Activated CD4-positive, alpha-beta T cell treated with anti-CD3 and anti-CD28 coated beads, Interleukin-2, amount 10 ng/mL, durations not matched to agents 24 days and 14 days (primary cell): ENCODE measurements around the gene ING2. TPM values are rescaled to one million over a fixed set of nuclear protein-coding genes. Genes with fewer than 3 reads are reported as not detected.
"Not testable (repeated sequence)": the region's sequence is repeated elsewhere in the genome, so short reads cannot be mapped to it uniquely, and the experiment has no call there.

ENCODE experiments used
- DNase-seq: peaks from one replicate; pipeline ENCODE4 v3.0.0; 2022
- H3K27ac Mint-ChIP-seq: one replicate; pipeline ENCODE4 v1.8.0; 2022; ENCODE audit warnings: mild to moderate bottlenecking, mixed read lengths
- H3K27me3 Mint-ChIP-seq: one replicate; pipeline ENCODE4 v1.8.0; 2022; ENCODE audit warnings: mixed read lengths
- H3K36me3 Mint-ChIP-seq: one replicate; pipeline ENCODE4 v1.8.0; 2022; ENCODE audit warnings: low read depth, mild to moderate bottlenecking, mixed read lengths
- H3K4me1 Mint-ChIP-seq: one replicate; pipeline ENCODE4 v1.8.0; 2021; ENCODE audit warnings: mixed read lengths
- H3K4me3 Mint-ChIP-seq: one replicate; pipeline ENCODE4 v1.8.0; 2022; ENCODE audit warnings: mild to moderate bottlenecking, moderate library complexity, mixed read lengths
- H3K9me3 Mint-ChIP-seq: one replicate; pipeline ENCODE4 v1.8.0; 2021; ENCODE audit warnings: mixed read lengths
- intact Hi-C: fragments of 100-400 bp; cut with micrococcal nuclease; formaldehyde crosslinking; loops from one replicate; pipeline ENCODE4 v1.15.1; 2023
- total RNA-seq: library from RNA; stranded (reverse); gene quantifications from 2 replicates; pipeline ENCODE4 v1.2.3, GENCODE V29; 2022

The ING2 gene
- total RNA-seq, 1 donor from 2014 or later, result 13.5 TPM

DNA sequence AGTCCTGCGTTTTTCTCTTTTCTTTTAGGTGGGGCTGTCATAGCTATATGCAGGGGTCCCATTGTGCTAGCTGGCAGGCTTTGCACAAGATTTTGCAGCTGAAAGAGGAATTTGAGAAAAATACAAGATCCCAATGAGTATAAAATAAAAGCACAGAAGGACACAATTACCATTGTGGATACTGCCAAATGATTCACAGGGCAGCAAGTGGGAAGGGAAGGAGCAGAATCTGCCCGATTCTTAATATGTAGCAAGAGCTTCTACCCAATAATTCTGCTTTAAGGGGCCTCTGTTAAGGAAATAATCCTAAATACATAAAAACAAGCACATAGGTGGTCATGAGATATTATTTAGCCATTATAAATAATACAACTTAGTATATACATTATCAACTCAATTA is 25.9 kb upstream of the ING2 start:
- H3K9me3 Mint-ChIP-seq, result no peaks in the 10 kb centered on the region
- no peak overlapping the region for H3K27ac Mint-ChIP-seq
- H3K27me3 Mint-ChIP-seq, result peaks cover 2% of the 10 kb centered on the region
- no peaks in the 10 kb centered on the region for H3K36me3 Mint-ChIP-seq
- no peaks in the 10 kb centered on the region for H3K4me1 Mint-ChIP-seq
- H3K4me3 Mint-ChIP-seq, result no peak overlapping the region
- DNase-seq, result no peak
- intact Hi-C loops, result loop anchor here (10.0 kb wide), 1 partner anchor 686 kb away; no protein-coding TSS in a partner anchor

DNA sequence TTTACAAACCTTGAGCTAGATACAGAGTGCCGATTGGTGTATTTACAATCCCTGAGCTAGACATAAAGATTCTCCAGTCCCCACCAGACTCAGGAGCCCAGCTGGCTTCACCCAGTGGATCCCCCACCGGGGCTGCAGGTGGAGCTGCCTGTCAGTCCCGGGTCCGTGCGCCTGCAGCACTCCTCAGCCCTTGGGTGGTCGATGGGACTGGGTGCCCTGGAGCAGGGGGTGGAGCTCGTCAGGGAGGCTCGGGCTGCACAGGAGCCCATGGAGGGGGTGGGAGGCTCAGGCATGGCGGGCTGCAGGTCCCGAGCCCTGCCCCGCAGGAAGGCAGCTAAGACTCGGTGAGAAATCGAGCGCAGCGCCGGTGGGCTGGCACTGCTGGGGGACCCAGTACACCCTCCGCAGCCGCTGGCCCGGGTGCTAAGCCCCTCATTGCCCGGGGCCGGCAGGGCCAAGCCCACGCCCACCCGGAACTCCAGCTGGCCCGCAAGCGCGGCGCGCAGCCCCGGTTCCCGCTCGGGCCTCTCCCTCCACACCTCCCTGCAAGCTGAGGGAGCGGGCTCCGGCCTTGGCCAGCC is 22.3 kb upstream of the ING2 start:
- H3K4me1 Mint-ChIP-seq, H3K27me3 Mint-ChIP-seq, H3K4me3 Mint-ChIP-seq, H3K27ac Mint-ChIP-seq, H3K36me3 Mint-ChIP-seq, DNase-seq, intact Hi-C loops, H3K9me3 Mint-ChIP-seq: not testable (repeated sequence)

DNA sequence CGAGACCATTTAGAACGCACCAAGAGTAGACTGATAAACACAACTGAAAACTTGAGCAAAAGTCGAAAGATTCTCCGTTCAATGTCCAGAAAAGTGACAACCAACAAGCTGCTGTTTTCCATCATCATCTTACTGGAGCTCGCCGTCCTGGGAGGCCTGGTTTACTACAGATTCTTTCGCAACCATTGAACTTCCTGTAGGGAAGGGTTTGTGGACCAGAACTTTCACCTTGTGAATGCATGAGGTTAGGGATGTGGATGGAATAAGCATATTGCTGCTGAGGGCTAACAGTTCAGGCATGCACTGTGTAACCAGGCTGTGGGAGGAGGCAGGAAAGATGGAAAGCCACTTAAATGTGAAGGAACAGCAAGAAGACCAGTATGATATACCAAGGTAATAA is 20.9 kb upstream of the ING2 start:
- no peaks in the 10 kb centered on the region for H3K9me3 Mint-ChIP-seq
- H3K27me3 Mint-ChIP-seq, result no peaks in the 10 kb centered on the region
- intact Hi-C loops, result no loop called here
- no peaks in the 10 kb centered on the region for H3K36me3 Mint-ChIP-seq
- no peak overlapping the region for H3K4me3 Mint-ChIP-seq
- H3K27ac Mint-ChIP-seq, result no peak overlapping the region
- no peaks in the 10 kb centered on the region for H3K4me1 Mint-ChIP-seq
- DNase-seq, result no peak

DNA sequence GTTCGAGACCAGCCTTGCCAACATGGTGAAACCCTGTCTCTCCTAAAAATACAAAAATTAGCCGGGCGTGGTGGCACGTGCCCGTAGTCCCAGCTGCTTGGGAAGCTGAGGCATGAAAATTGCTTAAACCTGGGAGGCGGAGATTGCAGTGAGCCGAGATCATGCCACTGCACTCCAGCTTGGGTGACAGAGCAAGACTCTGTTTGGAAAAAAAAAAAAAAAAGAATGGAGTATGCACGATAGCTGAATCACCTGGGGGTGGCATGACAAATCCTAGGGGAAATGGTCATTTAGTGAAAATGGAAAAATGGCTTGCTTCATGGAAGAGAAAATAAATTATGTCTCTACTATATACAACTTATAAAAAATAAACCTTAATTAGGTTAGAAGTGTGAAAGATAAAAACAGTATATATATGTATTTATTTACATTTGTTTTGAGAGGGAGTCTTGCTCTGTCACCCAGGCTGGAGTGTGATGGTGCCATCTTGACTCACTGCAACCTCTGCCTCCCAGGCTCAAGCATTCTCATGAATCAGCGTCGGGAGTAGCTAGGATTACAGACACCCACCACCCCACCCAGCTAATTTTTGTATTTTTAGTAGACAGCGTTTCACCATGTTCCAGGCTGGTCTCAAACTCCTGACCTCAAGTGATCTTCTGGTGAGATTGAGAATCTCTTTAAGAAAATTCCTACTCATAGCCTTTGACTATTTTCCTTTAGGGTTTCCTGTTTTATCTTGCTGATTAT is 19.3 kb upstream of the ING2 start:
- Mint-ChIP-seq H3K4me1 (no peaks in the 10 kb centered on the region), H3K27me3 (no peaks in the 10 kb centered on the region), H3K36me3 (no peaks in the 10 kb centered on the region), H3K9me3 (no peaks in the 10 kb centered on the region), H3K27ac (no peak overlapping the region), H3K4me3 (no peak overlapping the region)
- DNase-seq, result no peak
- intact Hi-C loops, result no loop called here

DNA sequence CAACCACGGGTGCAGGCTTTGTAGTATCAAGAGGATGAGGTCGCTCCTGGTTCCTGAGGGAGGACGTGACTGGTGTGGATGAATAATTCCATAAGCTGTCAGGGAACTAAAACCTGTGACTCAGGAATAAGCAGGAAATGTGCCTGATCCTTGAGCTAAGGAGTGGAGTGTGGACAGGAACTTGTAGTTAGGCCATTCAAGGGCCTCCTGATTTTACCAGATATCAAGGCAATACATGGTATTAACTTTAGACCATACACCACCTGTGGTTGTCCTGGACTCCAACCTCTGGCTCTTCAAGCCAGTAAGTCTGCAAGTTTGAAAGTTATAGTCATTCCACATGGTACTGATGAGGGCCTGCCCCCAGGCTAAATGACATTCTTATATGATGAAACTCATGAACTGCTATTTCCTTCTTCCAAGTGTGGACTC is 12.1 kb upstream of the ING2 start:
- intact Hi-C loops, result no loop called here
- Mint-ChIP-seq H3K27ac (no peak overlapping the region), H3K27me3 (no peaks in the 10 kb centered on the region), H3K36me3 (peaks cover 21% of the 10 kb centered on the region), H3K4me3 (no peak overlapping the region), H3K4me1 (no peaks in the 10 kb centered on the region), H3K9me3 (no peaks in the 10 kb centered on the region)
- DNase-seq, result no peak

DNA sequence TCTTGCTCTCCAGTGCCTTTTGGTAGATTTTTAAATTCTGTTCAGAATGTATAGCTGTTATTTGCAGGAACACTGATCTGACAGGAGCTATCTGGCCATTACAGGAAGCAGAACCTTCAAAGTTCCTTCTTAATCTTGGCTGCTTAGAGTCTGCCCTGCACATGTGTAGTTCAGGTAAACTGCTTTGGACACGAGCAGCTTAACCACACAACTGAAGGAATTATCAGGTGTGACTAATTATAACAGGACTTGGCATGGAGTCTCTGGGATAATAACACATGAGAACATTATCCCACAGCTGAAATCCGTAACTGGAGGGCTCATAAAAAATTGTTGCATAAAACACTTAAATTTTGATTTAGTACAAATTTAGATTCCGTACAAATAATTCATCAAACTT is 11.6 kb upstream of the ING2 start:
- intact Hi-C loops, result no loop called here
- Mint-ChIP-seq H3K27ac (no peak overlapping the region), H3K36me3 (peaks cover 21% of the 10 kb centered on the region), H3K27me3 (no peaks in the 10 kb centered on the region), H3K4me3 (no peak overlapping the region), H3K4me1 (no peaks in the 10 kb centered on the region), H3K9me3 (no peaks in the 10 kb centered on the region)
- DNase-seq, result no peak

DNA sequence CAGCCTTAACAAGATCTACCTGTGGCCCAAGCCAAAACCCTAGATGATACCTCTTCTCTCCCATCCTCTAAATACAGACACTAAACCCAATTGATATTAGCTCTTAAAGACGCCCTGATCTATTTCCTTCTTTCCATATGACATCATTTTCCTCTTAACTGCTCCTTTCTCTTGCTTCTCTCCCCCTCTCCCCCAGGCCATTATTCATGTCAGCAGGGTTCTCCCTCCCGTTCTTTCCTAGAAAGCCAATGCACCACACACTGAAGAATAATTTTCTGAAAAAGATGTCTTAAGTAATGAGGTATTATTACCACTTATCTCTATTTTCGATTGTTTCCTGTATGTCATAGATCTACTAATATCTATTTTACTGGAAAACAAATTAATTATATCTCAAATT is 9.7 kb upstream of the ING2 start:
- no peak overlapping the region for H3K27ac Mint-ChIP-seq
- intact Hi-C loops, result no loop called here

DNA sequence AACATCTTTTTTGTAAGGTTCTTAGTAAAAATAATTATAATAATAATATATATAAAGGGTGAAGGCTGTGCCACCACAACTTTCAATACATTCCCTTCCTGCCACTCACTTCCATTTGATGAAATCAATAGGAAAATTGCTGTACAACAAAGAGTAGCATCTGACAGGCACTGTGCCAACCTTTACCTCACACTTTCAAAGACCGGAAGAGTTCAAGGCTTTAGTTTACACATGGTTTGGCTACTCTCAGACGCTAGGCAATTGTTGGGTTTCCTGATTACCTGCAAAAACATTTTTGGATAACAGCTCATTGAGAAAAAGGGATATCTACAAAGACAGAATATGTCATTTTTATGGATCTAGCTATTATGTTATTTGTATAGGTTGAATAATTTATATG is 5.5 kb upstream of the ING2 start:
- Mint-ChIP-seq H3K27ac (no peak overlapping the region), H3K36me3 (peaks cover 9% of the 10 kb centered on the region), H3K4me1 (peaks cover 18% of the 10 kb centered on the region), H3K9me3 (no peaks in the 10 kb centered on the region), H3K27me3 (no peaks in the 10 kb centered on the region), H3K4me3 (no peak overlapping the region)
- intact Hi-C loops, result no loop called here
- DNase-seq, result no peak

More for the DNA sequence above, 9.7 kb upstream of the ING2 start:
- Mint-ChIP-seq H3K27me3 (no peaks in the 10 kb centered on the region), H3K4me3 (no peak overlapping the region), H3K36me3 (peaks cover 21% of the 10 kb centered on the region), H3K4me1 (peaks cover 5% of the 10 kb centered on the region), H3K9me3 (no peaks in the 10 kb centered on the region)
- DNase-seq, result no peak

DNA sequence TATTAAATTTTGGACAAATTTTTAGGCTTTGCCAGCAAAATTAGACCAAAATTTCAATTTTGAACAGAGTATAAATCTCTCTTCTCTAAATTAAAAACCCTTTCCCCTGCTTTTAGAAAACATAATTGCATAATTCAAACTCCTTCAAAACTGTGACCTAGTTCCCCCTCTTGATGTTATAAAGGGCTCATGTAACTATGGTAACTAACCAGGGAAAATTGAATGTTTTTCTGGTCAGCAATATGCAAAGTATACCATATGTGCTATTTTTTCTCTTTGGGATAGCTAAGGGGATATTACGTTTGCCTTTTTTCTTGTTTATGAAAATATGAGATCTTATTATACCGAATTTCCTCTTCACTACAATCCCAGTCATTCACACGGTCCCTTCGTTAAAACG is 5.1 kb upstream of the ING2 start:
- Mint-ChIP-seq H3K36me3 (peaks cover 9% of the 10 kb centered on the region), H3K4me3 (no peak overlapping the region), H3K27me3 (no peaks in the 10 kb centered on the region), H3K27ac (no peak overlapping the region), H3K9me3 (no peaks in the 10 kb centered on the region), H3K4me1 (peaks cover 18% of the 10 kb centered on the region)
- intact Hi-C loops, result loop anchor here (5.0 to 10.0 kb wide), 5 partner anchors 738 to 1702 kb away; partner anchors contain the start of genes ACSL1 and CFAP97
- DNase-seq, result no peak

DNA sequence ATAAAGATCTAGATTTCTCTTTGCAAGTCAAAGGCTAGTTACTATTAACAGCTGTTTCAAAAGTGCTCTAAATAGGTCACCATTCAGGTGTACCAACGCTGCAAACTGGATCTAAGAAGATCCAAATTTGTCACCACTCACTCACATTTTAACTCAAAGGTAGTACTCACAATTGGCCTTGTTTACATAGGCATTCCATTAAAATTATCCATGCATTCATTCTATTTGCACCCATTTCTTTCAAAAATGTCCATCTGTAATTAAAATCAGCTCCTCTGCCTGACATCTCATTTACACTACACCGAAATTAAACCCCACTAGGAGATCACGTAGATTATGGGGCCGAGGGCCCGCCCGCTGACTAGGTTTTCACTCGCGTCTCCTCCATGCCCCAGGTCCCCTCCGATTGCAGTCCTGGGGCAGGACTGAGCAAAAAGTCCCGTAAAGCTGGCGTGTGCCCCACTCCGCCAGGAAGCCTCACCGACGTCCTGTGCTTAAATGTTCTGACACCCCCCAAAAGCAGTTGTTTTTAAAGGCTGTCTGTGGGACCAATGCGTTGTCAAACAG is 1.3 kb upstream of the ING2 start:
- peak overlapping the region; percentile 88 for H3K4me3 Mint-ChIP-seq
- intact Hi-C loops, result loop anchor here (1.0 to 10.0 kb wide), 11 partner anchors 31 to 1922 kb away; partner anchors contain the start of genes ACSL1, CDKN2AIP, CENPU and CFAP97
- no peaks in the 10 kb centered on the region for H3K27me3 Mint-ChIP-seq
- peaks cover 26% of the 10 kb centered on the region for H3K4me1 Mint-ChIP-seq
- no peaks in the 10 kb centered on the region for H3K9me3 Mint-ChIP-seq
- no peak for DNase-seq
- H3K27ac Mint-ChIP-seq, result peak overlapping the region; percentile 79
- no peaks in the 10 kb centered on the region for H3K36me3 Mint-ChIP-seq

DNA sequence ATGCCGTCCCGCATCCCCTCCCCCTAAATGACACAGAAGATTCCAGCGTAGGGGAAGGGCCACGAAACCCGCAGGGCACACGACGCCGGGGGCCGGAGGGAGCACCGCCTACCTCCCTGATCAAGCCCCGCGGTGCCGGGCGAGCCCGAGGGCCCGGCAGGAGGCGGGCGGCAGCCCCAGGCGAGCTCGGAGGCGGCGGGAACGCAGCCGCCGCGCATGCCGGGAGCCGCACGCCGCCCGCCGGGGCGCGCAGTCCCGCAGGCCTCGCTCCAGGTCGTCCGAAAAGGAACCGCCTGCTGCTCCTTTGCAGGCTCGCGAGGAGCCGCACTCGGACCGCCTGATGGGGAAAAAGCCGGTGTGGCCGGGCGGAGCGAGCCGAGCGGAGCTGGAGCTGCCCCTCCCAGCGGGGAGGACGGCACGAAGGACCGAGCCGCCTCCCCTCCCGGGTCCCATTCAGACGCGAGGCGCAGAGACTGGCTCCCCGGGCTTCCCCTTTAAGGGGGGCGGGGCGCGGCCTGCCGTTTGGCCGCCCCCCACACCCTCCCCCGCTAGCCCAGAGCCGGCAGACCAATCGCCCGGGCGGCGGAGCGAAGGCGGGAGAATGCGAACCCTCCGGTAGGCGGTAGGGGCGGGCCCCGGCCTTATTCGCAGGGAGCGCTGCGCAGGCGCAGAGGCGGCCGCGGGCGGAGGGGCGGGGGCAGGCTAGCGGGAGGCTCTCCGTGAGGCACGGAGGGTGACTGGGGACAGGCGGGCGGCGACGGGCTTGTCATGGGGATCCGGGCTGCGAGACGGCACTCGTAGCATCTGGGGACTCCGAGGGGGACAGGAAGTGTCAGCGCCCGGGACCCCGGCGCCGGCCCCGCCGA is 561 bp upstream of the ING2 start:
- H3K9me3 Mint-ChIP-seq, result no peaks in the 10 kb centered on the region
- H3K4me3 Mint-ChIP-seq, result peak overlapping the region; percentile 90
- peak; percentile 100 for DNase-seq
- no peaks in the 10 kb centered on the region for H3K36me3 Mint-ChIP-seq
- H3K27ac Mint-ChIP-seq, result peak overlapping the region; percentile 95
- H3K4me1 Mint-ChIP-seq, result peaks cover 25% of the 10 kb centered on the region
- intact Hi-C loops, result loop anchor here (1.0 to 10.0 kb wide), 10 partner anchors 60 to 1921 kb away; partner anchors contain the start of genes ACSL1, CDKN2AIP, CENPU and CFAP97
- no peaks in the 10 kb centered on the region for H3K27me3 Mint-ChIP-seq

DNA sequence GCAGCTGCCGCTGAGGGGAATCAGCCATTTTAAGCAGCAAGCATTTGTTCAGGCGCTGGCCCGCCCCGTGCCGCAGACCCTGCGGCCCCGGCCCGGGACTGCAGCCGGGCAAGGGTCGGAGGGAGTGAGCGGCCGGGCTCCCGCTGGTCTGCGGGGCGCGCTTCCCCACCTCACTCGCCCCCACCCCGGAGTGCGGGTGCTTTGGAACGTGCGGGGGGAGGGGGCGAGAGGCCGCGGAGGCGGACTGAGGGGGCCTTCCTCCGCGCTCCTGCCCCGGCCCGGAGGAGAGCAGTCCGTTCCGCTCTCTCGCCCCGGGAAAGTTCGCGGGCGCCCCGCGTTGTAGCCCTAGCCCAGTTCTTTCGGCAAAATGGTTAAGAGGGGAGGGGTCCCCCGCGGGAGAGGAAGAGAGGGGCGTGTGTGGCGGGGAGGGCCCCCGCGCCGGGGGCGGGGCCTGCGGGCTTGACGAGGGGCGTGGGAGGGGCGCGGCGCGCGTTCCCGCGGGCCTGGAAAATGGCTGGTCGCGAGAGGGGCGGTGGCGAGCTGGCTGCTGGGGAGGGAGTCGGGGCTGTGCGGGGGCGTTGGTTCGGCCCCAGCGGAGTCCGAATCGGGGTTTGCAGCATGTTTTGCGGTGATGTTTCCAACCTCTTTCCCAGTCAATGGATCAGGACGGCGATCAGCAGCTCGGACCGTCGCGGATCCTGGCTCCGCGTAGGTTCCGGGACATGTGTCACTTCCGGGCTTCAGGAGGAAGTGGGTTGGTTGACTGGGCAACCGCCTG is 942 bp downstream of the ING2 start:
- no peaks in the 10 kb centered on the region for H3K27me3 Mint-ChIP-seq
- peak; percentile 97 for DNase-seq
- no peaks in the 10 kb centered on the region for H3K9me3 Mint-ChIP-seq
- H3K4me1 Mint-ChIP-seq, result peaks cover 29% of the 10 kb centered on the region
- H3K4me3 Mint-ChIP-seq, result peak overlapping the region; percentile 90
- intact Hi-C loops, result loop anchor here (1.0 to 10.0 kb wide), 6 partner anchors 589 to 1319 kb away; partner anchors contain the start of genes ACSL1, CASP3, DCTD and IRF2
- H3K36me3 Mint-ChIP-seq, result peaks cover 8% of the 10 kb centered on the region
- peak overlapping the region; percentile 96 for H3K27ac Mint-ChIP-seq

DNA sequence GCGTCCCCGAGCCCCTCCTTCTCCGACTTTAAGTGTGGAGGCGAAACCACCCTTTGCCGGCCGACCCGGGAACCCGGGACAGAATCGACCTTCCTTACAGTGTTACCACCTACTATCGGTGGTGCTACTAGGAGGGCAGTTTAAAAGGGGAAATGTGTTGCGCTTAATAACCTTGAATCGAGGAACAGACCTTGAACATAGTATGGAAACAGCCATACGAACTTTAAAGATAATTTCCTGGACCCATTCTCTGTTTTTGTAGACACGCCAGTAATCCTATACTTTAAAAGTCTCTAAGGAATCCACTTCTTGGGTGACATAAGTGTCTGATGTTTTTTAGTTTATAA is 1.5 kb downstream of the ING2 start:
- DNase-seq, result no peak
- no peaks in the 10 kb centered on the region for H3K27me3 Mint-ChIP-seq
- peak overlapping the region; percentile 96 for H3K27ac Mint-ChIP-seq
- H3K4me3 Mint-ChIP-seq, result peak overlapping the region; percentile 90
- peaks cover 31% of the 10 kb centered on the region for H3K4me1 Mint-ChIP-seq
- no peaks in the 10 kb centered on the region for H3K9me3 Mint-ChIP-seq
- intact Hi-C loops, result loop anchor here (1.0 to 10.0 kb wide), 5 partner anchors 808 to 1318 kb away; partner anchors contain the start of genes ACSL1, CASP3, IRF2 and PRIMPOL
- peaks cover 12% of the 10 kb centered on the region for H3K36me3 Mint-ChIP-seq
